Effector memory CD8-positive, alpha-beta T cell (primary cell): ENCODE measurements around the gene SGMS1.
"Not testable (repeated sequence)": the region's sequence is repeated elsewhere in the genome, so short reads cannot be mapped to it uniquely, and the experiment has no call there.

Experiments used
- ATAC-seq: fragments of 150-1000 bp; cut with Tn5 transposase; replicated peaks from 2 replicates; pipeline ENCODE4 v1.10.0; 2021; ENCODE audit warnings: mild to moderate bottlenecking, moderate library complexity
- DNase-seq, 3 experiments: peaks; one replicate each; pipeline ENCODE4 v3.0.0; 2021
- H3K27ac Mint-ChIP-seq, 2 donors: one replicate each; pipeline ENCODE4 v1.8.0; 2022; ENCODE audit warnings: mild to moderate bottlenecking in 2 of 2, mixed read lengths in 2 of 2, moderate library complexity in 2 of 2
- H3K27me3 Mint-ChIP-seq, 2 donors: one replicate each; pipeline ENCODE4 v1.8.0; 2022; ENCODE audit warnings: mixed read lengths in 2 of 2
- H3K36me3 Mint-ChIP-seq: one replicate; pipeline ENCODE4 v1.8.0; 2022; ENCODE audit warnings: mild to moderate bottlenecking, moderate library complexity, mixed read lengths; ENCODE audit not compliant: insufficient read depth
- H3K4me1 Mint-ChIP-seq, 2 donors: one replicate each; pipeline ENCODE4 v1.8.0; 2022; ENCODE audit warnings: low read depth in 2 of 2, mixed read lengths in 2 of 2
- H3K4me3 Mint-ChIP-seq, 2 donors: one replicate each; pipeline ENCODE4 v1.8.0; 2022; ENCODE audit warnings: mild to moderate bottlenecking in 2 of 2, mixed read lengths in 2 of 2, moderate library complexity in 2 of 2
- H3K9me3 Mint-ChIP-seq, 2 donors: one replicate each; pipeline ENCODE4 v1.8.0; 2022; ENCODE audit warnings: mixed read lengths in 2 of 2

The SGMS1 gene

GRCh38 chr10:50561266-50561665, 62.5 kb downstream of the SGMS1 start:
- no peaks in the 10 kb centered on the region for H3K36me3 Mint-ChIP-seq
- H3K9me3 Mint-ChIP-seq, result no peaks in the 10 kb centered on the region
- H3K27me3 Mint-ChIP-seq, result no peaks in the 10 kb centered on the region
- H3K4me1 Mint-ChIP-seq, result peaks cover 21 to 32% of the 10 kb centered on the region in 2 donors
- no peak overlapping the region for H3K4me3 Mint-ChIP-seq
- ATAC-seq, result no peak
- no peak for DNase-seq
- H3K27ac Mint-ChIP-seq, result peak overlapping the region in 1 of 2 donors; percentile 28

GRCh38 chr10:50560370-50560769, 63.4 kb downstream of the SGMS1 start:
- no peak overlapping the region for H3K4me3 Mint-ChIP-seq

GRCh38 chr10:50558371-50558770, 65.4 kb downstream of the SGMS1 start:
- Mint-ChIP-seq H3K4me1 (peaks cover 27 to 40% of the 10 kb centered on the region in 2 donors), H3K27ac (no peak overlapping the region), H3K36me3 (no peaks in the 10 kb centered on the region), H3K27me3 (no peaks in the 10 kb centered on the region), H3K4me3 (no peak overlapping the region), H3K9me3 (no peaks in the 10 kb centered on the region)
- ATAC-seq (no peak), DNase-seq (no peak)

More at GRCh38 chr10:50560370-50560769, 63.4 kb downstream of the SGMS1 start:
- DNase-seq (no peak), ATAC-seq (no peak)
- H3K27ac Mint-ChIP-seq, result no peak overlapping the region
- H3K4me1 Mint-ChIP-seq, result peaks cover 23 to 32% of the 10 kb centered on the region in 2 donors
- no peaks in the 10 kb centered on the region for H3K9me3 Mint-ChIP-seq
- H3K36me3 Mint-ChIP-seq, result no peaks in the 10 kb centered on the region
- H3K27me3 Mint-ChIP-seq, result no peaks in the 10 kb centered on the region

GRCh38 chr10:50557130-50557682, 66.5 kb downstream of the SGMS1 start:
- no peaks in the 10 kb centered on the region for H3K9me3 Mint-ChIP-seq
- H3K27ac Mint-ChIP-seq, result no peak overlapping the region
- no peaks in the 10 kb centered on the region for H3K27me3 Mint-ChIP-seq
- no peaks in the 10 kb centered on the region for H3K36me3 Mint-ChIP-seq
- H3K4me1 Mint-ChIP-seq, result peaks cover 22 to 37% of the 10 kb centered on the region in 2 donors
- no peak overlapping the region for H3K4me3 Mint-ChIP-seq
- no peak for DNase-seq
- ATAC-seq, result no peak

- Mint-ChIP-seq H3K27me3 (no peaks in the 10 kb centered on the region), H3K27ac (no peak overlapping the region), H3K4me3 (no peak overlapping the region), H3K4me1 (peaks cover 16 to 30% of the 10 kb centered on the region in 2 donors), H3K9me3 (no peaks in the 10 kb centered on the region), H3K36me3 (no peaks in the 10 kb centered on the region)
- ATAC-seq (no peak), DNase-seq (no peak)
Observed at GRCh38 chr10:50556237-50557120, 67.3 kb downstream of the SGMS1 start.

- Mint-ChIP-seq H3K9me3 (no peaks in the 10 kb centered on the region), H3K4me3 (no peak overlapping the region), H3K27ac (no peak overlapping the region), H3K27me3 (no peaks in the 10 kb centered on the region), H3K4me1 (peaks cover 20 to 34% of the 10 kb centered on the region in 2 donors), H3K36me3 (no peaks in the 10 kb centered on the region)
- ATAC-seq (no peak), DNase-seq (no peak)
Observed at GRCh38 chr10:50554995-50555568, 68.7 kb downstream of the SGMS1 start.

- H3K4me3 Mint-ChIP-seq, result no peak overlapping the region
- no peaks in the 10 kb centered on the region for H3K27me3 Mint-ChIP-seq
- H3K36me3 Mint-ChIP-seq, result no peaks in the 10 kb centered on the region
- ATAC-seq (no peak), DNase-seq (no peak)
- peak overlapping the region; percentile 11 to 57 for H3K27ac Mint-ChIP-seq
- peaks cover 20 to 33% of the 10 kb centered on the region in 2 donors for H3K4me1 Mint-ChIP-seq
- no peaks in the 10 kb centered on the region for H3K9me3 Mint-ChIP-seq
Observed at GRCh38 chr10:50554376-50554994, 69.3 kb downstream of the SGMS1 start.

- peak overlapping the region; percentile 11 to 57 for H3K27ac Mint-ChIP-seq
- peak; percentile 44 to 51 (median 49) for DNase-seq
- no peaks in the 10 kb centered on the region for H3K27me3 Mint-ChIP-seq
- ATAC-seq, result peak; percentile 99
- H3K4me1 Mint-ChIP-seq, result peaks cover 21 to 32% of the 10 kb centered on the region in 2 donors
- H3K9me3 Mint-ChIP-seq, result no peaks in the 10 kb centered on the region
- H3K36me3 Mint-ChIP-seq, result no peaks in the 10 kb centered on the region
- peak overlapping the region in 1 of 2 donors; percentile 0 for H3K4me3 Mint-ChIP-seq
Observed at GRCh38 chr10:50552771-50553535, 70.8 kb downstream of the SGMS1 start.

GRCh38 chr10:50552308-50552707, 71.4 kb downstream of the SGMS1 start:
- Mint-ChIP-seq H3K27me3 (no peaks in the 10 kb centered on the region), H3K27ac (no peak overlapping the region), H3K4me1 (peaks cover 25 to 38% of the 10 kb centered on the region in 2 donors), H3K36me3 (no peaks in the 10 kb centered on the region), H3K4me3 (peak overlapping the region in 1 of 2 donors; percentile 0), H3K9me3 (no peaks in the 10 kb centered on the region)
- ATAC-seq (no peak), DNase-seq (no peak)

- no peak for DNase-seq
- no peaks in the 10 kb centered on the region for H3K9me3 Mint-ChIP-seq
- no peak overlapping the region for H3K4me3 Mint-ChIP-seq
- H3K27ac Mint-ChIP-seq, result no peak overlapping the region
- no peak for ATAC-seq
- H3K4me1 Mint-ChIP-seq, result peaks cover 26 to 42% of the 10 kb centered on the region in 2 donors
- H3K27me3 Mint-ChIP-seq, result no peaks in the 10 kb centered on the region
- H3K36me3 Mint-ChIP-seq, result no peaks in the 10 kb centered on the region
Observed at GRCh38 chr10:50551894-50552293, 71.9 kb downstream of the SGMS1 start.

- Mint-ChIP-seq H3K9me3 (no peaks in the 10 kb centered on the region), H3K27ac (no peak overlapping the region), H3K4me1 (peaks cover 24 to 43% of the 10 kb centered on the region in 2 donors), H3K36me3 (no peaks in the 10 kb centered on the region), H3K4me3 (no peak overlapping the region), H3K27me3 (no peaks in the 10 kb centered on the region)
- DNase-seq, result no peak
- no peak for ATAC-seq
Observed at GRCh38 chr10:50550291-50550839, 73.4 kb downstream of the SGMS1 start.

GRCh38 chr10:50549186-50549585, 74.6 kb downstream of the SGMS1 start:
- not testable (repeated sequence) for DNase-seq, H3K27me3 Mint-ChIP-seq, H3K9me3 Mint-ChIP-seq, ATAC-seq, H3K4me3 Mint-ChIP-seq, H3K27ac Mint-ChIP-seq, H3K36me3 Mint-ChIP-seq
- peaks cover 33 to 48% of the 10 kb centered on the region in 2 donors for H3K4me1 Mint-ChIP-seq
